GM23248 (cell line): ENCODE results near the gene ATP2C2.

Experiments
- EZH2 ChIP-seq: fragments of 200-600 bp; sonication (generic); IDR thresholded peaks from 2 replicates; pipeline ENCODE4 v1.6.1; 2018; ENCODE audit warnings: antibody characterized with exemption, mild to moderate bottlenecking; ENCODE audit not compliant: insufficient read depth, poor library complexity, severe bottlenecking
- EZH2phosphoT487 ChIP-seq: fragments of 200-600 bp; sonication (generic); IDR thresholded peaks from 2 replicates; pipeline ENCODE4 v1.6.1; 2018; ENCODE audit warnings: antibody characterized with exemption, moderate library complexity, mild to moderate bottlenecking, low read depth; ENCODE audit not compliant: insufficient read depth

GRCh38 chr16:84329843-84330684 is 38.3 kb upstream of the ATP2C2 start:
- no peak for TF ChIP-seq EZH2phosphoT487
- TF ChIP-seq EZH2: no peak
